ENCODE data around the gene SLBP.

GRCh38 chr4:1647432-1647831 is 64.7 kb downstream of the SLBP start:
- TF ChIP-seq POLR2A (IDR thresholded peaks at IDR 0.05) (no peak), CTCF (IDR thresholded peaks at IDR 0.05) (no peak)
